ENCODE results near the gene KIRREL3. TPM values are rescaled to one million over a fixed set of nuclear protein-coding genes. Genes with fewer than 3 reads are reported as not detected.

Gene KIRREL3
- total RNA-seq, 2 experiments from 2014 or later: not detected

DNA sequence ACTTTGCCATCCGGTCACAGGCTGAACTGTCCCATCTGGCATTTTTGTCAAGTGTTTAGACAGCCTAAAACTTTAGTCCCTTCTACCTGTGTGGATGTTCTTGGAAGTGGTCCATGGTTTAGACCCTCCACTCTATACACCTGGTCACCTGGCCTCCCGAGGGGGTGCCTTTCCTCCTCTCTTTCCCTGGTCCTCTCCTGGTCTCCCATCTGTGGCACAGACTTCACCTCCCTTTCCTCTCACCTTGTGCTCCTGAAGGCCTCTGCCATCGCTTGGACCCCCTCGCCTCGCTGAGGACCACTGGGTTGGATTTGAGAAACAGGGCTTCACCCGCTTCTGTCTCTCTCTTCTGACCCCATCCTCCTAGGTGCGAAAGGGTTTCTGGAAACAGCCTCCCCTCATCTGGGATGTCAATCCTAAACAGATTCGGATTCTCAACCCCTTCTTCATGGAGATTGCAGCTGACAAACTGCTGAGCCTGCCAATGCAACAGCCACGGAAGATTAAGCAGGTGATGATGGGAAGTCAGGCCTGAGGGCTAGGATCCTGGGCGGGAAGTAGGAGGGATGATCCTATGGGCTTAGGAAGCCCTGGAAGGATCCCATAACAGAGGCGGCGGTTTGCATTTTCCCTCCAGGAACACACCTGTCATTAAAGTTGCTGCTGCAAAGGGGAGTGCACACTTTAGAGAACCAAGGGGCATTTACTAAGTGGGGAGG, 591.5 kb downstream of the KIRREL3 start:
- Mint-ChIP-seq H3K4me3 (no peak overlapping the region), H3K36me3 (ENCODE audit: low read depth) (no peaks in the 10 kb centered on the region), H3K27me3 (no peaks in the 10 kb centered on the region), H3K4me1 (ENCODE audit: low read depth) (no peaks in the 10 kb centered on the region), H3K27ac (no peak overlapping the region), H3K9me3 (no peaks in the 10 kb centered on the region)
- DNase-seq (no peak), ATAC-seq (ENCODE audit: poor library complexity) (no peak)
- Histone ChIP-seq H3K9me3 (ENCODE audit: control insufficient read depth in 1 of 2, insufficient read depth in 1 of 2, low read length in 2 of 2) (no peaks in the 10 kb centered on the region), H3K27ac (ENCODE audit: low read depth in 1 of 2, low read length in 2 of 2) (no peak overlapping the region), H3K27me3 (ENCODE audit: control insufficient read depth in 1 of 2, insufficient read depth in 2 of 2, low read length in 2 of 2) (no peaks in the 10 kb centered on the region), H3K4me1 (ENCODE audit: insufficient read depth, low read length) (no peaks in the 10 kb centered on the region), H3K4me3 (ENCODE audit: low read length) (no peak overlapping the region), H3K36me3 (ENCODE audit: insufficient read depth, low read length) (no peaks in the 10 kb centered on the region)
- ChIA-PET POLR2A (no interaction called here), CTCF (no interaction called here)
- TF ChIP-seq, protein P1, sequence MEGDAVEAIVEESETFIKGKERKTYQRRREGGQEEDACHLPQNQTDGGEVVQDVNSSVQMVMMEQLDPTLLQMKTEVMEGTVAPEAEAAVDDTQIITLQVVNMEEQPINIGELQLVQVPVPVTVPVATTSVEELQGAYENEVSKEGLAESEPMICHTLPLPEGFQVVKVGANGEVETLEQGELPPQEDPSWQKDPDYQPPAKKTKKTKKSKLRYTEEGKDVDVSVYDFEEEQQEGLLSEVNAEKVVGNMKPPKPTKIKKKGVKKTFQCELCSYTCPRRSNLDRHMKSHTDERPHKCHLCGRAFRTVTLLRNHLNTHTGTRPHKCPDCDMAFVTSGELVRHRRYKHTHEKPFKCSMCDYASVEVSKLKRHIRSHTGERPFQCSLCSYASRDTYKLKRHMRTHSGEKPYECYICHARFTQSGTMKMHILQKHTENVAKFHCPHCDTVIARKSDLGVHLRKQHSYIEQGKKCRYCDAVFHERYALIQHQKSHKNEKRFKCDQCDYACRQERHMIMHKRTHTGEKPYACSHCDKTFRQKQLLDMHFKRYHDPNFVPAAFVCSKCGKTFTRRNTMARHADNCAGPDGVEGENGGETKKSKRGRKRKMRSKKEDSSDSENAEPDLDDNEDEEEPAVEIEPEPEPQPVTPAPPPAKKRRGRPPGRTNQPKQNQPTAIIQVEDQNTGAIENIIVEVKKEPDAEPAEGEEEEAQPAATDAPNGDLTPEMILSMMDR (IDR thresholded peaks at IDR 0.05): no peak
- intact Hi-C loops (cut with DNase I, micrococcal nuclease): no loop called here

DNA sequence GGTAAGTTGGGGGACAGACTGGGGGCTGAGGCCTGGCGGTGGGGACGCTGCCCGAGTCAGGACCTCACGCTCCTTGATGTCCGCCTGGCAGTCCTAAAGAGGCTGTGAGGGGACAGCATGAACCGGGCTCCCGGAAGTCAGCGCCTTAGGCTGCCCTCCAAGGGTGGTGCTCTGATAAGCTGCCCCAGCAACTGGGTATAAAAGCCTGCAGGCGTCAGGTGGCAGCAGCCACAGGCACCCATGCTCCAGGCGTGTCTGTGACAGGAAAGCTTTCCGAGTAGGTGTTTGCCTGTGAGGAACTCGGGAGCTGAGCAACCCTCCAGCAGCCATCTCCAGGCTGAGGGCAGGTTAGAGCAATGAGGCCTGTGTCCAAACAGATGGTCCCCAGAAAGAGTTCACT, 592.1 kb downstream of the KIRREL3 start:
- CTCF ChIA-PET: no interaction called here
- Histone ChIP-seq H3K27ac (ENCODE audit: low read depth in 1 of 2, low read length in 2 of 2) (no peak overlapping the region), H3K4me3 (ENCODE audit: low read length) (no peak overlapping the region), H3K4me1 (ENCODE audit: insufficient read depth, low read length) (no peaks in the 10 kb centered on the region), H3K27me3 (ENCODE audit: control insufficient read depth in 1 of 2, insufficient read depth in 2 of 2, low read length in 2 of 2) (no peaks in the 10 kb centered on the region), H3K9me3 (ENCODE audit: control insufficient read depth in 1 of 2, insufficient read depth in 1 of 2, low read length in 2 of 2) (no peaks in the 10 kb centered on the region), H3K36me3 (ENCODE audit: insufficient read depth, low read length) (no peaks in the 10 kb centered on the region)
- DNase-seq (no peak), ATAC-seq (ENCODE audit: poor library complexity) (no peak)
- TF ChIP-seq, protein P1 (IDR thresholded peaks at IDR 0.05): no peak
- no peaks in the 10 kb centered on the region for H3K36me3 Mint-ChIP-seq (ENCODE audit: low read depth)
- H3K4me3 Mint-ChIP-seq: no peak overlapping the region
- H3K27me3 Mint-ChIP-seq: no peaks in the 10 kb centered on the region
- H3K9me3 Mint-ChIP-seq: no peaks in the 10 kb centered on the region
- POLR2A ChIA-PET: no interaction called here
- intact Hi-C loops (cut with DNase I, micrococcal nuclease): no loop called here
- no peaks in the 10 kb centered on the region for H3K4me1 Mint-ChIP-seq (ENCODE audit: low read depth)
- no peak overlapping the region for H3K27ac Mint-ChIP-seq

DNA sequence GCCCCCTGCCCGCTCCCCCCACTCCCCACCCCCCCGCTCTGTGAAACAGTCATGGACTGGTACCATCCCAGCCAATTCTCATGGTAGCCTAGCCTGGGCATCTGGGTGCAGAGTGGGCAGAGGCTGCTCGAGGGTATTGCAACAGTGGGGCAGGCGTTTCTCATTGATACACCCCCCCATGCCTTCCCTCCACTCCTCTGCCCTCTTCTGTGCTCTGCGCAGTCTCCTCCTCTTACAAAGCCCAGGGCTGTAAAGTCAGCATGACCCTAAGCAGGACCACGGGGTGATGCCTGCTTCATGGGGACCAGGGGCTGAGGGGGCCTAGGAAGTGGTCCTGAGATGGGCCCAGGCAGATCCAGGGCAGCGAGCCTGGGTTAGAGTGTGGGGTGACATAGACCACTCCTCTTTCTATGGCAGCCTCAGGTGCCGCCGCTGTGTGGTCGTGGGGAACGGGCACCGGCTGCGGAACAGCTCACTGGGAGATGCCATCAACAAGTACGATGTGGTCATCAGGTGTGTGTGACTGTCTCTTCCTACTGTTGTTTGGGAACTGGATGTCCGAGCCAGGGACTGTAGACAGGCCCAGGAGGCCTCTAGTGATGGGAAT, 592.8 kb downstream of the KIRREL3 start:
- no peak for ATAC-seq (ENCODE audit: poor library complexity)
- POLR2A ChIA-PET: no interaction called here
- Histone ChIP-seq H3K9me3 (ENCODE audit: control insufficient read depth in 1 of 2, insufficient read depth in 1 of 2, low read length in 2 of 2) (no peaks in the 10 kb centered on the region), H3K36me3 (ENCODE audit: insufficient read depth, low read length) (no peaks in the 10 kb centered on the region), H3K4me1 (ENCODE audit: insufficient read depth, low read length) (no peaks in the 10 kb centered on the region), H3K27me3 (ENCODE audit: control insufficient read depth in 1 of 2, insufficient read depth in 2 of 2, low read length in 2 of 2) (no peaks in the 10 kb centered on the region), H3K27ac (ENCODE audit: low read depth in 1 of 2, low read length in 2 of 2) (no peak overlapping the region), H3K4me3 (ENCODE audit: low read length) (no peak overlapping the region)
- H3K27me3 Mint-ChIP-seq: no peaks in the 10 kb centered on the region
- no peaks in the 10 kb centered on the region for H3K9me3 Mint-ChIP-seq
- H3K4me1 Mint-ChIP-seq (ENCODE audit: low read depth): no peaks in the 10 kb centered on the region
- H3K4me3 Mint-ChIP-seq: no peak overlapping the region
- DNase-seq: no peak
- H3K36me3 Mint-ChIP-seq (ENCODE audit: low read depth): no peaks in the 10 kb centered on the region
- CTCF ChIA-PET: no interaction called here
- TF ChIP-seq, protein P1 (IDR thresholded peaks at IDR 0.05): no peak
- no peak overlapping the region for H3K27ac Mint-ChIP-seq
- intact Hi-C loops (cut with DNase I, micrococcal nuclease): no loop called here

All from CD4-positive, alpha-beta T cell (primary cell).